Neural progenitor cell (in vitro differentiated cells): ENCODE measurements around the gene TM4SF5. TPM values are rescaled to one million over a fixed set of nuclear protein-coding genes. Genes with fewer than 3 reads are reported as not detected.
A peak's percentile ranks its signal among the peaks of the same experiment; 100 is the strongest.

ENCODE experiments used
- DNase-seq: peaks from one replicate; pipeline ENCODE4 v3.0.0-alpha.2; 2016; ENCODE audit warnings: low spot score
- H2AFZ ChIP-seq: fragments of 200-600 bp; sonication (generic); replicated peaks from 2 replicates; pipeline ENCODE4 v1.6.1; 2016; ENCODE audit warnings: antibody characterized with exemption
- H3F3A ChIP-seq: fragments of 200-600 bp; sonication (generic); 2 replicates; pipeline ENCODE4 v1.6.1; 2016; ENCODE audit warnings: antibody characterized with exemption, low read depth
- H3K27ac ChIP-seq: fragments of 200-600 bp; sonication (generic); 2 replicates; pipeline ENCODE4 v1.5.1; 2016; ENCODE audit warnings: mild to moderate bottlenecking
- H3K27me3 ChIP-seq: fragments of 200-600 bp; sonication (generic); 2 replicates; pipeline ENCODE4 v1.6.1; 2016; ENCODE audit warnings: mild to moderate bottlenecking, moderate library complexity
- H3K36me3 ChIP-seq: fragments of 200-600 bp; sonication (generic); 2 replicates; pipeline ENCODE4 v1.5.1; 2016
- H3K4me1 ChIP-seq: fragments of 200-600 bp; sonication (generic); 2 replicates; pipeline ENCODE4 v1.6.1; 2016; ENCODE audit warnings: mixed run types
- H3K4me2 ChIP-seq: fragments of 200-600 bp; sonication (generic); 2 replicates; pipeline ENCODE4 v1.6.1; 2016
- H3K4me3 ChIP-seq: fragments of 200-600 bp; sonication (generic); 2 replicates; pipeline ENCODE4 v1.5.1; 2016
- H3K79me2 ChIP-seq: fragments of 200-600 bp; sonication (generic); 2 replicates; pipeline ENCODE4 v1.6.1; 2016; ENCODE audit warnings: low read depth
- H3K9ac ChIP-seq: fragments of 200-600 bp; sonication (generic); 2 replicates; pipeline ENCODE4 v1.6.1; 2016
- H3K9me3 ChIP-seq: fragments of 200-600 bp; sonication (generic); 2 replicates; pipeline ENCODE4 v1.5.1; 2016; ENCODE audit warnings: low read depth
- H4K20me1 ChIP-seq: fragments of 200-600 bp; sonication (generic); 2 replicates; pipeline ENCODE4 v1.6.1; 2016; ENCODE audit warnings: low read depth
- H3K27ac Mint-ChIP-seq: 3 replicates; pipeline ENCODE4 v1.8.0; 2021; ENCODE audit warnings: mixed read lengths
- H3K27me3 Mint-ChIP-seq: 2 replicates; pipeline ENCODE4 v1.8.0; 2022; ENCODE audit warnings: low read depth, mild to moderate bottlenecking, inconsistent platforms, moderate library complexity, mixed read lengths; ENCODE audit not compliant: insufficient read depth
- H3K36me3 Mint-ChIP-seq: 3 replicates; pipeline ENCODE4 v1.8.0; 2021; ENCODE audit warnings: mixed read lengths
- H3K4me1 Mint-ChIP-seq: 3 replicates; pipeline ENCODE4 v1.8.0; 2021; ENCODE audit warnings: mixed read lengths
- H3K4me3 Mint-ChIP-seq: 3 replicates; pipeline ENCODE4 v1.8.0; 2021; ENCODE audit warnings: mild to moderate bottlenecking, moderate library complexity, mixed read lengths
- H3K9me3 Mint-ChIP-seq: 3 replicates; pipeline ENCODE4 v1.8.0; 2020; ENCODE audit warnings: mixed read lengths
- CTCF ChIP-seq: fragments of 200-600 bp; sonication (generic); IDR thresholded peaks from 2 replicates; pipeline ENCODE4 v1.5.1; 2017; ENCODE audit warnings: antibody characterized with exemption, mild to moderate bottlenecking
- EZH2 ChIP-seq: fragments of 200-600 bp; sonication (generic); IDR thresholded peaks from 2 replicates; pipeline ENCODE4 v1.6.1; 2017; ENCODE audit warnings: antibody characterized with exemption, mild to moderate bottlenecking, moderate library complexity
- EZH2phosphoT487 ChIP-seq: fragments of 200-600 bp; sonication (generic); IDR thresholded peaks from 2 replicates; pipeline ENCODE4 v1.6.1; 2017; ENCODE audit warnings: antibody characterized with exemption
- total RNA-seq: library from RNA; depleted of rRNA; stranded (reverse); fragments of >200 nt; gene quantifications from 2 replicates; pipeline ENCODE4 v1.2.3, GENCODE V29; 2015; ENCODE audit warnings: low replicate concordance

TM4SF5 gene
- total RNA-seq, 1 donor from 2014 or later = not detected

DNA sequence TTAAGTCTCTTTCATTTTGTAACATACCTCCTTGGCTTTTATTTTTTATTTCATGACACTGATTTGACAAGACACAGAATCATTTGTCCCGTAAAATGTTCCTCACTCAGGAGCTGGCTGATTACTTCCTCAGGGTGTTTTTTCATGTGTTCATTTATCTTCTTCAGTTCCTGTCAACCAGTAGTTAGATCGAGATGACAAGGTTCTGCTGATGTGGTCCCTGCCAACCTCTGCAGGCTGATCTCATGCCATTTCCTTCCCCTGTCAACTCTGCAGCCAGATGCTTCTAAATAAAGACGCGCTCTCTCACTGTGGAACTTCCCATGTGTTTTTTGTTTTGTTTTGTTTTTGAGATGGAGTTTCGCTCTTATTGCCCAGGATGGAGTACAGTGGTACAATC lies 23.8 kb upstream of the TM4SF5 start:
- Histone ChIP-seq H3K9me3 (no peaks in the 10 kb centered on the region), H3F3A (peaks cover 14% of the 10 kb centered on the region), H3K27me3 (peaks cover 77% of the 10 kb centered on the region), H3K4me3 (no peak overlapping the region), H2AFZ (no peak overlapping the region), H3K4me2 (no peak overlapping the region), H3K79me2 (no peaks in the 10 kb centered on the region), H4K20me1 (no peaks in the 10 kb centered on the region), H3K27ac (no peak overlapping the region), H3K4me1 (peaks cover 3% of the 10 kb centered on the region), H3K36me3 (no peaks in the 10 kb centered on the region), H3K9ac (no peak overlapping the region)
- peaks cover 3% of the 10 kb centered on the region for H3K4me1 Mint-ChIP-seq
- no peak for DNase-seq
- H3K4me3 Mint-ChIP-seq = peak overlapping the region; percentile 46
- H3K9me3 Mint-ChIP-seq = peaks cover 5% of the 10 kb centered on the region
- no peak for TF ChIP-seq CTCF
- TF ChIP-seq EZH2 = no peak
- no peak for TF ChIP-seq EZH2phosphoT487
- no peak overlapping the region for H3K27ac Mint-ChIP-seq
- no peaks in the 10 kb centered on the region for H3K36me3 Mint-ChIP-seq
- peaks cover 38% of the 10 kb centered on the region for H3K27me3 Mint-ChIP-seq

DNA sequence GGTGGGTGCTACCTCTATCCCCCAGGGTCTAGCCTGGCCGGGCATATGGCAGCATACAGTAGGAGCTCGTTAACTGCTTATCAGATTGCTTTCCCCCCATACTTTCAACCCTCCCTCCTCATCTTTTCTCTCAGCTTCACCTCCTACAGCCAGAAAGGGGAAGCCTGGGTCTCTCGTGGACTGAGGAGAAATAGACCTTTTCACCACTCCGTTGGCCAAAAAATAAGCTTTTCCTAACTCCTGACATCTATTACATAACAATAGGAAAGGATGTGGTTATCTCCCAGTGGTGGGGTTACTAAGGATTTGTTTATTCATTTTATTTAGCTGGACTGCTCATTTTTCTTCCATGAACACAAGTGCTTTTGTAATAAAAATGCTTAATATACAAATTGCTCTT lies 23.0 kb upstream of the TM4SF5 start:
- no peak for DNase-seq
- H3K4me3 Mint-ChIP-seq = no peak overlapping the region
- peaks cover 32% of the 10 kb centered on the region for H3K27me3 Mint-ChIP-seq
- Histone ChIP-seq H3K4me3 (no peak overlapping the region), H4K20me1 (no peaks in the 10 kb centered on the region), H3F3A (peaks cover 14% of the 10 kb centered on the region), H3K79me2 (no peaks in the 10 kb centered on the region), H3K9me3 (no peaks in the 10 kb centered on the region), H3K27me3 (peaks cover 77% of the 10 kb centered on the region), H3K36me3 (no peaks in the 10 kb centered on the region), H3K4me1 (peaks cover 3% of the 10 kb centered on the region), H3K27ac (no peak overlapping the region), H2AFZ (no peak overlapping the region), H3K9ac (no peak overlapping the region), H3K4me2 (no peak overlapping the region)
- no peak for TF ChIP-seq EZH2phosphoT487
- no peak for TF ChIP-seq EZH2
- no peak for TF ChIP-seq CTCF
- no peaks in the 10 kb centered on the region for H3K36me3 Mint-ChIP-seq
- H3K4me1 Mint-ChIP-seq = peaks cover 3% of the 10 kb centered on the region
- no peak overlapping the region for H3K27ac Mint-ChIP-seq
- H3K9me3 Mint-ChIP-seq = peaks cover 5% of the 10 kb centered on the region

- no peak for DNase-seq
- Histone ChIP-seq H3K79me2 (no peaks in the 10 kb centered on the region), H4K20me1 (no peaks in the 10 kb centered on the region), H3F3A (peaks cover 8% of the 10 kb centered on the region), H3K36me3 (no peaks in the 10 kb centered on the region), H3K4me1 (no peaks in the 10 kb centered on the region), H3K9me3 (no peaks in the 10 kb centered on the region), H3K27me3 (peaks cover 72% of the 10 kb centered on the region), H2AFZ (no peak overlapping the region), H3K27ac (no peak overlapping the region), H3K4me3 (no peak overlapping the region), H3K9ac (no peak overlapping the region), H3K4me2 (no peak overlapping the region)
- H3K36me3 Mint-ChIP-seq = no peaks in the 10 kb centered on the region
- no peak overlapping the region for H3K4me3 Mint-ChIP-seq
- peaks cover 5% of the 10 kb centered on the region for H3K9me3 Mint-ChIP-seq
- H3K27ac Mint-ChIP-seq = no peak overlapping the region
- TF ChIP-seq CTCF (no peak), EZH2 (no peak), EZH2phosphoT487 (no peak)
- no peaks in the 10 kb centered on the region for H3K4me1 Mint-ChIP-seq
- peaks cover 27% of the 10 kb centered on the region for H3K27me3 Mint-ChIP-seq
Measured at GRCh38 chr17:4750606-4751005, 21.1 kb upstream of the TM4SF5 start.
